GM19452 (cell line): ENCODE results near the gene MAP2K3.
"Not testable (repeated sequence)": the region's sequence is repeated elsewhere in the genome, so short reads cannot be mapped to it uniquely, and the experiment has no call there.

Experiments
- ATAC-seq: cut with Tn5 transposase; IDR thresholded peaks from one replicate; pipeline ENCODE4 v1.9.1; 2021; ENCODE audit not compliant: unreplicated experiment

Gene MAP2K3

GRCh38 chr17:21349358-21350050, 65.0 kb downstream of the MAP2K3 start:
- not testable (repeated sequence) for ATAC-seq

GRCh38 chr17:21350495-21350894, 66.0 kb downstream of the MAP2K3 start:
- not testable (repeated sequence) for ATAC-seq

GRCh38 chr17:21351366-21352065, 67.0 kb downstream of the MAP2K3 start:
- no peak for ATAC-seq

- ATAC-seq: no peak
Measured at GRCh38 chr17:21352221-21352980, 67.9 kb downstream of the MAP2K3 start.

GRCh38 chr17:21352981-21353265, 68.4 kb downstream of the MAP2K3 start:
- no peak for ATAC-seq

- ATAC-seq: no peak
Measured at GRCh38 chr17:21353326-21354010, 69.0 kb downstream of the MAP2K3 start.

GRCh38 chr17:21354796-21355385, 70.4 kb downstream of the MAP2K3 start:
- no peak for ATAC-seq

GRCh38 chr17:21355586-21355985, 71.1 kb downstream of the MAP2K3 start:
- no peak for ATAC-seq

GRCh38 chr17:21356537-21357127, 72.1 kb downstream of the MAP2K3 start:
- ATAC-seq: no peak

- ATAC-seq: no peak
Measured at GRCh38 chr17:21357281-21357680, 72.8 kb downstream of the MAP2K3 start.

GRCh38 chr17:21357696-21358656, 73.5 kb downstream of the MAP2K3 start:
- no peak for ATAC-seq

- ATAC-seq: no peak
Measured at GRCh38 chr17:21358682-21359482, 74.4 kb downstream of the MAP2K3 start.

- no peak for ATAC-seq
Measured at GRCh38 chr17:21359483-21359840, 75.0 kb downstream of the MAP2K3 start.

GRCh38 chr17:21360048-21360447, 75.5 kb downstream of the MAP2K3 start:
- no peak for ATAC-seq

- no peak for ATAC-seq
Measured at GRCh38 chr17:21361020-21361809, 76.7 kb downstream of the MAP2K3 start.

- no peak for ATAC-seq
Measured at GRCh38 chr17:21362331-21362931, 77.9 kb downstream of the MAP2K3 start.

- no peak for ATAC-seq
Measured at GRCh38 chr17:21363776-21364642, 79.5 kb downstream of the MAP2K3 start.
